HL-60 (cell line): ENCODE results near the gene FARS2.

Experiments used
- GABPA ChIP-seq: IDR thresholded peaks from 2 replicates; pipeline ENCODE4 v1.6.1; 2012; ENCODE audit warnings: low read depth
- POLR2AphosphoS5 ChIP-seq: IDR thresholded peaks from 2 replicates; pipeline ENCODE4 v1.6.1; 2012; ENCODE audit warnings: low read depth
- TF ChIP-seq, protein P1 (sequence below): IDR thresholded peaks from one replicate; pipeline ENCODE4 v1.5.1; 2011; ENCODE audit warnings: low read length, control low read depth, inconsistent platforms; ENCODE audit not compliant: insufficient read depth
- TF ChIP-seq, protein P2 (sequence below): IDR thresholded peaks from 2 replicates; pipeline ENCODE4 v1.6.1; 2012; ENCODE audit warnings: low read depth; ENCODE audit not compliant: insufficient replicate concordance

DNA sequence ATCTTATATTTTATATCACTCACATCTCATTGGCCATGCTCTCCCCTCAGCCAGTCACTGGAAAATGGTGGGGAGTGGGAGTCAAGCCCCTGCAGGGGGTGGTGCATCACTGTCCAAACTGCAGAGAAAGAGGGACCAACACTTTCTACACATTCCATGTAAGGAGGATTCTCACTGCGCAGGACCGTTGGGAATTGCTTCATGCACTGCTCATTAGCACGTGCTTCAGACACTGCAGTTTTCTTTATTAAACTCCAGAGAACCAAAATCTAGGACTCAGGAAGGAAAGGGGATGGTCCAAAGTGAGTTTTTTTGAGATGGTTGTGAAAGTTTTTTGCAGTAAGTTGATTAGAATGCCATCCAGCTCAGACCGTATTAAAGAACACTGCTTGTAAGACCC lies 269.8 kb downstream of the FARS2 start:
- TF ChIP-seq POLR2AphosphoS5 (no peak), GABPA (no peak)
- TF ChIP-seq, protein P1, sequence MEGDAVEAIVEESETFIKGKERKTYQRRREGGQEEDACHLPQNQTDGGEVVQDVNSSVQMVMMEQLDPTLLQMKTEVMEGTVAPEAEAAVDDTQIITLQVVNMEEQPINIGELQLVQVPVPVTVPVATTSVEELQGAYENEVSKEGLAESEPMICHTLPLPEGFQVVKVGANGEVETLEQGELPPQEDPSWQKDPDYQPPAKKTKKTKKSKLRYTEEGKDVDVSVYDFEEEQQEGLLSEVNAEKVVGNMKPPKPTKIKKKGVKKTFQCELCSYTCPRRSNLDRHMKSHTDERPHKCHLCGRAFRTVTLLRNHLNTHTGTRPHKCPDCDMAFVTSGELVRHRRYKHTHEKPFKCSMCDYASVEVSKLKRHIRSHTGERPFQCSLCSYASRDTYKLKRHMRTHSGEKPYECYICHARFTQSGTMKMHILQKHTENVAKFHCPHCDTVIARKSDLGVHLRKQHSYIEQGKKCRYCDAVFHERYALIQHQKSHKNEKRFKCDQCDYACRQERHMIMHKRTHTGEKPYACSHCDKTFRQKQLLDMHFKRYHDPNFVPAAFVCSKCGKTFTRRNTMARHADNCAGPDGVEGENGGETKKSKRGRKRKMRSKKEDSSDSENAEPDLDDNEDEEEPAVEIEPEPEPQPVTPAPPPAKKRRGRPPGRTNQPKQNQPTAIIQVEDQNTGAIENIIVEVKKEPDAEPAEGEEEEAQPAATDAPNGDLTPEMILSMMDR = no peak
- TF ChIP-seq, protein P2, sequence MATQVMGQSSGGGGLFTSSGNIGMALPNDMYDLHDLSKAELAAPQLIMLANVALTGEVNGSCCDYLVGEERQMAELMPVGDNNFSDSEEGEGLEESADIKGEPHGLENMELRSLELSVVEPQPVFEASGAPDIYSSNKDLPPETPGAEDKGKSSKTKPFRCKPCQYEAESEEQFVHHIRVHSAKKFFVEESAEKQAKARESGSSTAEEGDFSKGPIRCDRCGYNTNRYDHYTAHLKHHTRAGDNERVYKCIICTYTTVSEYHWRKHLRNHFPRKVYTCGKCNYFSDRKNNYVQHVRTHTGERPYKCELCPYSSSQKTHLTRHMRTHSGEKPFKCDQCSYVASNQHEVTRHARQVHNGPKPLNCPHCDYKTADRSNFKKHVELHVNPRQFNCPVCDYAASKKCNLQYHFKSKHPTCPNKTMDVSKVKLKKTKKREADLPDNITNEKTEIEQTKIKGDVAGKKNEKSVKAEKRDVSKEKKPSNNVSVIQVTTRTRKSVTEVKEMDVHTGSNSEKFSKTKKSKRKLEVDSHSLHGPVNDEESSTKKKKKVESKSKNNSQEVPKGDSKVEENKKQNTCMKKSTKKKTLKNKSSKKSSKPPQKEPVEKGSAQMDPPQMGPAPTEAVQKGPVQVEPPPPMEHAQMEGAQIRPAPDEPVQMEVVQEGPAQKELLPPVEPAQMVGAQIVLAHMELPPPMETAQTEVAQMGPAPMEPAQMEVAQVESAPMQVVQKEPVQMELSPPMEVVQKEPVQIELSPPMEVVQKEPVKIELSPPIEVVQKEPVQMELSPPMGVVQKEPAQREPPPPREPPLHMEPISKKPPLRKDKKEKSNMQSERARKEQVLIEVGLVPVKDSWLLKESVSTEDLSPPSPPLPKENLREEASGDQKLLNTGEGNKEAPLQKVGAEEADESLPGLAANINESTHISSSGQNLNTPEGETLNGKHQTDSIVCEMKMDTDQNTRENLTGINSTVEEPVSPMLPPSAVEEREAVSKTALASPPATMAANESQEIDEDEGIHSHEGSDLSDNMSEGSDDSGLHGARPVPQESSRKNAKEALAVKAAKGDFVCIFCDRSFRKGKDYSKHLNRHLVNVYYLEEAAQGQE = no peak
